HEK293 (cell line): ENCODE data around the gene PACRG.

Experiments used
- CTCF ChIA-PET: fragments of 350-600 bp; formaldehyde crosslinking; extraction: SDS; loops from one replicate; lab custom pipeline; 2021; ENCODE audit warnings: antibody characterized with exemption; lab: Yijun Ruan, JAX
- POLR2A ChIA-PET: fragments of 300-600 bp; formaldehyde crosslinking; extraction: SDS; loops from one replicate; lab custom pipeline; 2020; ENCODE audit warnings: antibody characterized with exemption, inconsistent platforms; lab: Yijun Ruan, JAX
- H3K27ac ChIP-seq: fragments of 200-500 bp; sonication (Bioruptor generic); 2 replicates; pipeline ENCODE4 v1.5.1; 2014; ENCODE audit warnings: low read depth, low read length, control low read depth, inconsistent platforms; ENCODE audit errors: extremely low read depth
- H3K36me3 ChIP-seq, 2 experiments: fragments of 200-500 bp in 1 of 2; sonication (Bioruptor generic) in 1 of 2; 1 replicate in 1 of 2; 2 replicates in 1 of 2; pipeline ENCODE4 v1.5.1; 2014 to 2017; ENCODE audit warnings: inconsistent platforms in 2 of 2, low read length in 2 of 2; ENCODE audit not compliant: control insufficient read depth in 2 of 2, insufficient read depth in 1 of 2
- H3K4me1 ChIP-seq: fragments of 200-500 bp; sonication (Bioruptor generic); 2 replicates; pipeline ENCODE4 v1.5.1; 2014; ENCODE audit warnings: mild to moderate bottlenecking, low read length, inconsistent platforms; ENCODE audit not compliant: control insufficient read depth, insufficient read depth
- H3K4me3 ChIP-seq: 2 replicates; pipeline ENCODE4 v1.5.1; 2011; ENCODE audit warnings: low read depth, mild to moderate bottlenecking, control low read depth, low read length, moderate library complexity
- H3K9me3 ChIP-seq: fragments of 200-500 bp; sonication (Bioruptor generic); 2 replicates; pipeline ENCODE4 v1.5.1; 2014; ENCODE audit warnings: low read depth, low read length, inconsistent platforms; ENCODE audit not compliant: control insufficient read depth, insufficient read depth
- FEZF1 ChIP-seq: fragments of 450-650 bp; formaldehyde crosslinking; IDR thresholded peaks from 2 replicates; pipeline ENCODE4 v1.5.1; 2016; ENCODE audit warnings: missing biosample characterization, missing genetic modification characterization
- HOXC10 ChIP-seq: sonication (generic); formaldehyde crosslinking; IDR thresholded peaks from 2 replicates; pipeline ENCODE4 v1.8.1; 2023; ENCODE audit warnings: mild to moderate bottlenecking, missing genetic modification reagents
- PRDM1 ChIP-seq: fragments of 450-650 bp; formaldehyde crosslinking; IDR thresholded peaks from 2 replicates; pipeline ENCODE4; 2016; ENCODE audit warnings: missing biosample characterization, missing genetic modification characterization
- RBAK ChIP-seq: fragments of 450-650 bp; formaldehyde crosslinking; IDR thresholded peaks from 2 replicates; pipeline ENCODE4 v1.5.1; 2016; ENCODE audit warnings: missing biosample characterization, missing genetic modification characterization
- SETDB1 ChIP-seq: IDR thresholded peaks from one replicate; pipeline ENCODE4 v1.6.1; 2017; ENCODE audit warnings: mild to moderate bottlenecking, low read length, moderate library complexity, mixed read lengths; ENCODE audit not compliant: insufficient read length
- SP3 ChIP-seq: fragments of 450-650 bp; formaldehyde crosslinking; IDR thresholded peaks from 2 replicates; pipeline ENCODE4 v1.5.1; 2016; ENCODE audit warnings: missing biosample characterization, missing genetic modification characterization
- ZFHX2 ChIP-seq: fragments of 450-650 bp; formaldehyde crosslinking; conservative IDR thresholded peaks from 2 replicates; pipeline ENCODE4 v1.5.1; 2016; ENCODE audit warnings: missing biosample characterization, missing genetic modification characterization
- ZFP37 ChIP-seq: fragments of 450-650 bp; formaldehyde crosslinking; IDR thresholded peaks from 2 replicates; pipeline ENCODE4 v1.5.1; 2016; ENCODE audit warnings: missing biosample characterization, missing genetic modification characterization
- ZNF140 ChIP-seq: fragments of 450-650 bp; formaldehyde crosslinking; IDR thresholded peaks from 2 replicates; pipeline ENCODE4 v1.5.1; 2016; ENCODE audit warnings: missing biosample characterization, missing genetic modification characterization
- ZNF146 ChIP-seq: fragments of 450-650 bp; formaldehyde crosslinking; IDR thresholded peaks from 2 replicates; pipeline ENCODE4 v1.5.1; 2016; ENCODE audit warnings: missing biosample characterization, missing genetic modification characterization
- ZNF155 ChIP-seq: fragments of 450-650 bp; formaldehyde crosslinking; IDR thresholded peaks from 2 replicates; pipeline ENCODE4 v1.5.1; 2016; ENCODE audit warnings: missing biosample characterization, missing genetic modification characterization
- ZNF292 ChIP-seq: fragments of 450-650 bp; formaldehyde crosslinking; IDR thresholded peaks from 2 replicates; pipeline ENCODE4 v1.5.1; 2016; ENCODE audit warnings: low read depth, missing biosample characterization, missing genetic modification characterization, borderline replicate concordance
- ZNF501 ChIP-seq: fragments of 450-650 bp; formaldehyde crosslinking; IDR thresholded peaks from 2 replicates; pipeline ENCODE4 v1.5.1; 2016; ENCODE audit warnings: missing biosample characterization, missing genetic modification characterization
- ZNF510 ChIP-seq: fragments of 450-650 bp; formaldehyde crosslinking; IDR thresholded peaks from 2 replicates; pipeline ENCODE4 v1.5.1; 2018; ENCODE audit warnings: mild to moderate bottlenecking, missing genetic modification characterization, missing biosample characterization; ENCODE audit not compliant: insufficient replicate concordance
- ZNF529 ChIP-seq: fragments of 450-650 bp; formaldehyde crosslinking; IDR thresholded peaks from 2 replicates; pipeline ENCODE4 v1.5.1; 2017; ENCODE audit warnings: missing genetic modification characterization, missing biosample characterization; ENCODE audit not compliant: insufficient replicate concordance
- ZNF548 ChIP-seq: fragments of 450-650 bp; formaldehyde crosslinking; IDR thresholded peaks from 2 replicates; pipeline ENCODE4 v1.5.1; 2016; ENCODE audit warnings: missing biosample characterization, missing genetic modification characterization
- ZNF777 ChIP-seq: fragments of 450-650 bp; formaldehyde crosslinking; IDR thresholded peaks from 2 replicates; pipeline ENCODE4 v1.5.1; 2017; ENCODE audit warnings: missing biosample characterization, missing genetic modification characterization, borderline replicate concordance
- ZXDB ChIP-seq: fragments of 450-650 bp; formaldehyde crosslinking; IDR thresholded peaks from 2 replicates; pipeline ENCODE4 v1.5.1; 2016; ENCODE audit warnings: missing biosample characterization, missing genetic modification characterization
- TF ChIP-seq, protein P1 (sequence below): fragments of 450-650 bp; formaldehyde crosslinking; IDR thresholded peaks from 2 replicates; pipeline ENCODE4 v1.5.1; 2016; ENCODE audit warnings: missing biosample characterization, missing genetic modification characterization
- TF ChIP-seq, protein P2 (sequence below): fragments of 450-650 bp; IDR thresholded peaks from 2 replicates; pipeline ENCODE4 v1.5.1; 2018; ENCODE audit warnings: missing biosample characterization, mild to moderate bottlenecking, missing genetic modification characterization
- TF ChIP-seq, protein P3 (sequence below): fragments of 450-650 bp; formaldehyde crosslinking; IDR thresholded peaks from 2 replicates; pipeline ENCODE4 v1.5.1; 2016; ENCODE audit warnings: missing biosample characterization, missing genetic modification characterization

PACRG gene

DNA sequence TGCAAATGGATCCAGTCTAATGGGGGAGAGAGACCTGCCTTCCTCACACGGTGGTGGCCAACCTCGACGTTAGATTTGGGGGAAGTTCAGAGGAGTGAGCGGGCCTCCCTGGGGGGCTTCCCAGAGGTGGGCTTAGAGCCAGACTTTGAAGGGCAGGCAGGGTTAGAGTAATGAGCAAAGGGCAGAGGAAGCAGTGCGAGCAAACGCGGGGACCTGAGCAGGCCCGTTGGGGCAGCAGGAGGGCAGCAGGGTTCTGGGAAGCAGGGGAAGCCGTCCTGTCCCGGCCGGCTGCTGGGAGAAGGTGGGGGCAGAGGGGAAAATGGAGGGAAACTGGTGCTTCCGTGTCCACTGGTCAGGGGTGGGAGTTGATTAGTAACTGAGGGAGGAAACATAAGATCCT, 474.1 kb downstream of the PACRG start:
- Histone ChIP-seq H3K4me1 (no peaks in the 10 kb centered on the region), H3K9me3 (no peaks in the 10 kb centered on the region), H3K36me3 (no peaks in the 10 kb centered on the region), H3K27ac (no peak overlapping the region), H3K4me3 (no peak overlapping the region)
- TF ChIP-seq ZNF548 (tag by site-specific recombination): no peak
- TF ChIP-seq HOXC10: no peak
- TF ChIP-seq SP3 (tag by site-specific recombination): no peak
- no peak for TF ChIP-seq ZNF155 (tag by site-specific recombination)
- TF ChIP-seq ZNF140 (tag by site-specific recombination): no peak
- TF ChIP-seq, protein P1, sequence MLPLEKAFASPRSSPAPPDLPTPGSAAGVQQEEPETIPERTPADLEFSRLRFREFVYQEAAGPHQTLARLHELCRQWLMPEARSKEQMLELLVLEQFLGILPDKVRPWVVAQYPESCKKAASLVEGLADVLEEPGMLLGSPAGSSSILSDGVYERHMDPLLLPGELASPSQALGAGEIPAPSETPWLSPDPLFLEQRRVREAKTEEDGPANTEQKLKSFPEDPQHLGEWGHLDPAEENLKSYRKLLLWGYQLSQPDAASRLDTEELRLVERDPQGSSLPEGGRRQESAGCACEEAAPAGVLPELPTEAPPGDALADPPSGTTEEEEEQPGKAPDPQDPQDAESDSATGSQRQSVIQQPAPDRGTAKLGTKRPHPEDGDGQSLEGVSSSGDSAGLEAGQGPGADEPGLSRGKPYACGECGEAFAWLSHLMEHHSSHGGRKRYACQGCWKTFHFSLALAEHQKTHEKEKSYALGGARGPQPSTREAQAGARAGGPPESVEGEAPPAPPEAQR (tag by site-specific recombination): no peak
- TF ChIP-seq, protein P2, sequence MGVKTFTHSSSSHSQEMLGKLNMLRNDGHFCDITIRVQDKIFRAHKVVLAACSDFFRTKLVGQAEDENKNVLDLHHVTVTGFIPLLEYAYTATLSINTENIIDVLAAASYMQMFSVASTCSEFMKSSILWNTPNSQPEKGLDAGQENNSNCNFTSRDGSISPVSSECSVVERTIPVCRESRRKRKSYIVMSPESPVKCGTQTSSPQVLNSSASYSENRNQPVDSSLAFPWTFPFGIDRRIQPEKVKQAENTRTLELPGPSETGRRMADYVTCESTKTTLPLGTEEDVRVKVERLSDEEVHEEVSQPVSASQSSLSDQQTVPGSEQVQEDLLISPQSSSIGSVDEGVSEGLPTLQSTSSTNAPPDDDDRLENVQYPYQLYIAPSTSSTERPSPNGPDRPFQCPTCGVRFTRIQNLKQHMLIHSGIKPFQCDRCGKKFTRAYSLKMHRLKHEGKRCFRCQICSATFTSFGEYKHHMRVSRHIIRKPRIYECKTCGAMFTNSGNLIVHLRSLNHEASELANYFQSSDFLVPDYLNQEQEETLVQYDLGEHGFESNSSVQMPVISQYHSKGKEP (tag by site-specific recombination): no peak
- no peak for TF ChIP-seq ZNF501 (tag by site-specific recombination)
- TF ChIP-seq, protein P3, sequence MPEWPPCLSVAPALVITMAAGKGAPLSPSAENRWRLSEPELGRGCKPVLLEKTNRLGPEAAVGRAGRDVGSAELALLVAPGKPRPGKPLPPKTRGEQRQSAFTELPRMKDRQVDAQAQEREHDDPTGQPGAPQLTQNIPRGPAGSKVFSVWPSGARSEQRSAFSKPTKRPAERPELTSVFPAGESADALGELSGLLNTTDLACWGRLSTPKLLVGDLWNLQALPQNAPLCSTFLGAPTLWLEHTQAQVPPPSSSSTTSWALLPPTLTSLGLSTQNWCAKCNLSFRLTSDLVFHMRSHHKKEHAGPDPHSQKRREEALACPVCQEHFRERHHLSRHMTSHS (tag by site-specific recombination): no peak
- TF ChIP-seq FEZF1 (tag by site-specific recombination): no peak
- no peak for TF ChIP-seq ZXDB (tag by site-specific recombination)
- no peak for TF ChIP-seq RBAK (tag by site-specific recombination)
- TF ChIP-seq SETDB1: no peak
- TF ChIP-seq ZFP37 (tag by site-specific recombination): no peak
- TF ChIP-seq ZNF510: no peak
- no peak for TF ChIP-seq ZFHX2 (tag by site-specific recombination)
- TF ChIP-seq ZNF777: no peak
- POLR2A ChIA-PET: no interaction called here
- CTCF ChIA-PET: no interaction called here

DNA sequence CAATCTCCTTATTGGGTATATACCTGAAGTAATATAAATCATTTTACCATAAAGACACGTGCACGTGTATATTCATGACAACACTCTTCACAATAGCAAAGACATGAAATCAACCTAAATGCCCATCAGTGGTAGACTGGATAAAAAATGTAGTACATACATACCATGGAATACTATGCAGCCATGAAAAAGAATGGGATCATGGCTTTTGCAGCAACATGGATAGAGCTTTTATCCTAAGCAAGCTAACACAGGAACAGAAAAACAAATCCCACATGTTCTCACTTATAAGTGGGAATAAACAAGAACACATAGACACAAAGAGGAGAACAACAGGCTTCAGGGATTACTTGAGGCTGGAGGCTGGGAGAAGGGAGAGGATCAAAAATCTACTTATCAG, 478.4 kb downstream of the PACRG start:
- H3K36me3 ChIP-seq: no peaks in the 10 kb centered on the region
- H3K4me1 ChIP-seq: no peaks in the 10 kb centered on the region
- no peaks in the 10 kb centered on the region for H3K9me3 ChIP-seq
- no peak overlapping the region for H3K27ac ChIP-seq
- TF ChIP-seq ZXDB (tag by site-specific recombination) (no peak), ZNF529 (tag by site-specific recombination) (no peak), ZNF146 (peak; percentile 65), ZNF292 (tag by site-specific recombination) (no peak), PRDM1 (no peak)
- CTCF ChIA-PET: no interaction called here
- POLR2A ChIA-PET: no interaction called here
- H3K4me3 ChIP-seq: no peak overlapping the region
